Astrocyte (in vitro differentiated cells and primary cell): ENCODE results near the gene CHRNA4. TPM values are rescaled to one million over a fixed set of nuclear protein-coding genes. Genes with fewer than 3 reads are reported as not detected.
"Not testable (repeated sequence)": the region's sequence is repeated elsewhere in the genome, so short reads cannot be mapped to it uniquely, and the experiment has no call there.

ENCODE experiments used
- DNase-seq: peaks from one replicate; pipeline ENCODE4 v3.0.0-alpha.2; 2010; ENCODE audit warnings: low read depth
- FAIRE-seq: peaks from 2 replicates; lab custom pipeline; 2011; peaks lifted over from hg19 to GRCh38; lab: Jason Lieb, UNC
- H2AFZ ChIP-seq: 2 replicates; pipeline ENCODE4 v1.6.0; 2012; ENCODE audit warnings: low read depth, low read length, inconsistent platforms
- H3K27ac ChIP-seq: 2 replicates; pipeline ENCODE4 v1.5.1; 2011; ENCODE audit warnings: low read depth, low read length, inconsistent platforms
- H3K27me3 ChIP-seq: 2 replicates; pipeline ENCODE4 v1.6.0; 2011; ENCODE audit warnings: low read length, inconsistent platforms; ENCODE audit not compliant: insufficient read depth
- H3K36me3 ChIP-seq: 2 replicates; pipeline ENCODE4 v1.5.1; 2011; ENCODE audit warnings: low read length, inconsistent platforms; ENCODE audit not compliant: insufficient read depth
- H3K4me1 ChIP-seq: 2 replicates; pipeline ENCODE4 v1.5.1; 2011; ENCODE audit warnings: low read length, inconsistent platforms; ENCODE audit not compliant: insufficient read depth
- H3K4me2 ChIP-seq: 2 replicates; pipeline ENCODE4 v1.6.0; 2012; ENCODE audit warnings: low read length, inconsistent platforms
- H3K4me3 ChIP-seq: 2 replicates; pipeline ENCODE4 v1.5.1; 2011; ENCODE audit warnings: low read depth, mild to moderate bottlenecking, low read length, inconsistent platforms; ENCODE audit not compliant: insufficient read depth
- H3K79me2 ChIP-seq: 2 replicates; pipeline ENCODE4 v1.6.0; 2012; ENCODE audit warnings: mild to moderate bottlenecking, low read length, inconsistent platforms; ENCODE audit not compliant: insufficient read depth
- H3K9ac ChIP-seq: 2 replicates; pipeline ENCODE4 v1.6.0; 2012; ENCODE audit warnings: mild to moderate bottlenecking, low read length, inconsistent platforms
- H3K9me3 ChIP-seq: 2 replicates; pipeline ENCODE4 v1.5.1; 2012; ENCODE audit warnings: low read depth, mild to moderate bottlenecking, low read length, inconsistent platforms; ENCODE audit not compliant: insufficient read depth
- H4K20me1 ChIP-seq: 2 replicates; pipeline ENCODE4 v1.6.0; 2012; ENCODE audit warnings: low read length, inconsistent platforms; ENCODE audit not compliant: insufficient read depth
- H3K27ac Mint-ChIP-seq: one replicate; pipeline ENCODE4 v1.8.0; 2021; ENCODE audit warnings: mild to moderate bottlenecking, mixed read lengths; ENCODE audit not compliant: unreplicated experiment
- H3K27me3 Mint-ChIP-seq: one replicate; pipeline ENCODE4 v1.8.0; 2021; ENCODE audit warnings: low read depth, mixed read lengths; ENCODE audit not compliant: unreplicated experiment
- H3K36me3 Mint-ChIP-seq: one replicate; pipeline ENCODE4 v1.8.0; 2021; ENCODE audit warnings: low read depth, mixed read lengths; ENCODE audit not compliant: unreplicated experiment
- H3K4me1 Mint-ChIP-seq: one replicate; pipeline ENCODE4 v1.8.0; 2021; ENCODE audit warnings: low read depth, mixed read lengths; ENCODE audit not compliant: unreplicated experiment
- H3K4me3 Mint-ChIP-seq: one replicate; pipeline ENCODE4 v1.8.0; 2021; ENCODE audit warnings: mild to moderate bottlenecking, moderate library complexity, mixed read lengths; ENCODE audit not compliant: unreplicated experiment
- H3K9me3 Mint-ChIP-seq: one replicate; pipeline ENCODE4 v1.8.0; 2021; ENCODE audit warnings: mild to moderate bottlenecking, mixed read lengths; ENCODE audit not compliant: unreplicated experiment
- EZH2 ChIP-seq: IDR thresholded peaks from 2 replicates; pipeline ENCODE4 v1.6.1; 2012; ENCODE audit warnings: mild to moderate bottlenecking, low read length, inconsistent platforms; ENCODE audit not compliant: insufficient read depth
- total RNA-seq: library from RNA; stranded (reverse); gene quantifications from 2 replicates; pipeline ENCODE4 v1.2.1, GENCODE V29; 2021
- TF ChIP-seq, protein P1 (sequence below): IDR thresholded peaks from 2 replicates; pipeline ENCODE4 v1.5.1; 2011; ENCODE audit warnings: low read depth, mild to moderate bottlenecking, inconsistent platforms, low read length, moderate library complexity; ENCODE audit not compliant: insufficient read depth

The CHRNA4 gene
- total RNA-seq, 1 donor from 2014 or later: 1.8 TPM

DNA sequence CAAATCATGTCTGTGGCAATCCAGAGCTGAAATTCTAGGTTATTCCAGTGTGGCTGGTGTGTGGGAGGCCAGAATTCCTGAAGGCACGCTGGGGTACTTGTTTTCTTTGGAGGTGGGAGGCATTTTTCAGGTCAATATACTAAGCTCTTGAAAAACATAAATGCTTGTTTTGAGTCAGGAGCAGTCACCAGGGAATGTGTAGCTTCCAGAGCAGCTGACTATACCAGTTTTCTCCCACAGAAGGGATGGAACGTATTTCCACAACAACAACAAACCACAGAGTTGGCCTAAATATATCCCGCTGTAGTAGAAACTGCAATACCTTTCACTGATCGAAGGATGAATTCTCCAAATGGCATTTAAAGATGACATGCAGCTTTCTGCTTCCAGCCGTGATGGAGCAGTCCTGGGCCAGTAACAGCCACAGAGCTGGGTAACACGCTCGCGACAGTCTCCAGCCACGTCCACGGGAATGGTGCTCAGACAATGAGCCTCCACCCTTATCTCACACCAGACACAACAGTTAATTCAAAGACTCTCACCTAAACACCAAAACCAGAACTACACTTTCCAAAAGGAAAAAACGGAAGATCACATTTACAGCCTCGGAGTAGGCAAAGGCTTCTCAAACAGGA is 23.2 kb downstream of the CHRNA4 start:
- H3K27ac Mint-ChIP-seq: peak overlapping the region; percentile 0
- H3K4me3 Mint-ChIP-seq: no peak overlapping the region
- H3K36me3 Mint-ChIP-seq: peaks cover 7% of the 10 kb centered on the region
- H3K4me1 ChIP-seq: peaks cover 4% of the 10 kb centered on the region
- peaks cover 12% of the 10 kb centered on the region for H3K9me3 Mint-ChIP-seq
- H4K20me1 ChIP-seq: peaks cover 4% of the 10 kb centered on the region
- peak overlapping the region; percentile 39 for H3K4me2 ChIP-seq
- H3K27ac ChIP-seq: no peak overlapping the region
- no peaks in the 10 kb centered on the region for H3K79me2 ChIP-seq
- H3K4me1 Mint-ChIP-seq: peaks cover 17% of the 10 kb centered on the region
- H3K27me3 ChIP-seq: peaks cover 21% of the 10 kb centered on the region
- H2AFZ ChIP-seq: no peak overlapping the region
- peaks cover 32% of the 10 kb centered on the region for H3K27me3 Mint-ChIP-seq
- H3K4me3 ChIP-seq: no peak overlapping the region
- TF ChIP-seq, protein P1, sequence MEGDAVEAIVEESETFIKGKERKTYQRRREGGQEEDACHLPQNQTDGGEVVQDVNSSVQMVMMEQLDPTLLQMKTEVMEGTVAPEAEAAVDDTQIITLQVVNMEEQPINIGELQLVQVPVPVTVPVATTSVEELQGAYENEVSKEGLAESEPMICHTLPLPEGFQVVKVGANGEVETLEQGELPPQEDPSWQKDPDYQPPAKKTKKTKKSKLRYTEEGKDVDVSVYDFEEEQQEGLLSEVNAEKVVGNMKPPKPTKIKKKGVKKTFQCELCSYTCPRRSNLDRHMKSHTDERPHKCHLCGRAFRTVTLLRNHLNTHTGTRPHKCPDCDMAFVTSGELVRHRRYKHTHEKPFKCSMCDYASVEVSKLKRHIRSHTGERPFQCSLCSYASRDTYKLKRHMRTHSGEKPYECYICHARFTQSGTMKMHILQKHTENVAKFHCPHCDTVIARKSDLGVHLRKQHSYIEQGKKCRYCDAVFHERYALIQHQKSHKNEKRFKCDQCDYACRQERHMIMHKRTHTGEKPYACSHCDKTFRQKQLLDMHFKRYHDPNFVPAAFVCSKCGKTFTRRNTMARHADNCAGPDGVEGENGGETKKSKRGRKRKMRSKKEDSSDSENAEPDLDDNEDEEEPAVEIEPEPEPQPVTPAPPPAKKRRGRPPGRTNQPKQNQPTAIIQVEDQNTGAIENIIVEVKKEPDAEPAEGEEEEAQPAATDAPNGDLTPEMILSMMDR: no peak
- no peak for TF ChIP-seq EZH2
- no peak overlapping the region for H3K9ac ChIP-seq
- no peaks in the 10 kb centered on the region for H3K9me3 ChIP-seq
- FAIRE-seq (no peak), DNase-seq (peak; percentile 13)
- no peaks in the 10 kb centered on the region for H3K36me3 ChIP-seq

GRCh38 chr20:63336232-63336752 is 24.9 kb downstream of the CHRNA4 start:
- Histone ChIP-seq H3K9me3 (peaks cover 6% of the 10 kb centered on the region), H3K4me1 (peaks cover 4% of the 10 kb centered on the region), H3K4me2 (no peak overlapping the region), H3K9ac (no peak overlapping the region), H3K27me3 (peaks cover 8% of the 10 kb centered on the region), H4K20me1 (peaks cover 4% of the 10 kb centered on the region), H3K4me3 (no peak overlapping the region), H3K36me3 (no peaks in the 10 kb centered on the region), H3K79me2 (no peaks in the 10 kb centered on the region), H2AFZ (no peak overlapping the region), H3K27ac (no peak overlapping the region)
- FAIRE-seq (no peak), DNase-seq (no peak)
- H3K36me3 Mint-ChIP-seq: peaks cover 7% of the 10 kb centered on the region
- peaks cover 14% of the 10 kb centered on the region for H3K9me3 Mint-ChIP-seq
- no peak overlapping the region for H3K4me3 Mint-ChIP-seq
- no peak overlapping the region for H3K27ac Mint-ChIP-seq
- H3K4me1 Mint-ChIP-seq: peaks cover 17% of the 10 kb centered on the region
- TF ChIP-seq, protein P1: no peak
- TF ChIP-seq EZH2: no peak
- peaks cover 21% of the 10 kb centered on the region for H3K27me3 Mint-ChIP-seq

DNA sequence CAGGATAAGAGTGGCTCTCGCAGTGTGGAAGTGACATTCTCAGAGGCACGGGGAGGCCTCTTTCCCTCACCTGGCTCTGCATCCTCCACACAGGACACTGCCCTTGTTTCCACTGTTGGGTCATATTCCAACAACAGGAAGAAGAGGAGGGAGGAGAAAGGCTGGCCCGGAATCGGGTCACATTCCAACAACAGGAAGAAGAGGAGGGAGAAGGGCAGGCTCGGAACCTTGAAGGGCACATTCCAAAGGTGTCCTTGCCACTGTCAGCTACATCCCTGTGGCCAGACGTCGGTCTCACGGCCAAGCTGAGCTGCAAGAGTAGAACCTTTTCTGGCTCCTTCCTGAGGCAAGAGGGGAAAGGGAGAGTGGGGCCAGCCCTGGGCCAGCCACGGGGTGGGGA is 25.4 kb downstream of the CHRNA4 start:
- peaks cover 4% of the 10 kb centered on the region for H3K4me1 ChIP-seq
- FAIRE-seq: no peak
- H3K36me3 ChIP-seq: no peaks in the 10 kb centered on the region
- H3K4me2 ChIP-seq: no peak overlapping the region
- H3K27me3 Mint-ChIP-seq: peaks cover 15% of the 10 kb centered on the region
- H3K4me3 ChIP-seq: no peak overlapping the region
- peaks cover 4% of the 10 kb centered on the region for H3K27me3 ChIP-seq
- peaks cover 6% of the 10 kb centered on the region for H3K9me3 ChIP-seq
- H3K4me3 Mint-ChIP-seq: no peak overlapping the region
- H3K4me1 Mint-ChIP-seq: peaks cover 17% of the 10 kb centered on the region
- H3K36me3 Mint-ChIP-seq: peaks cover 7% of the 10 kb centered on the region
- H3K27ac Mint-ChIP-seq: no peak overlapping the region
- H3K9ac ChIP-seq: no peak overlapping the region
- TF ChIP-seq, protein P1: no peak
- no peaks in the 10 kb centered on the region for H3K79me2 ChIP-seq
- peaks cover 4% of the 10 kb centered on the region for H4K20me1 ChIP-seq
- H3K27ac ChIP-seq: no peak overlapping the region
- no peak for DNase-seq
- peaks cover 11% of the 10 kb centered on the region for H3K9me3 Mint-ChIP-seq
- no peak overlapping the region for H2AFZ ChIP-seq

- H3K9ac ChIP-seq, H3K9me3 ChIP-seq, H3K4me1 ChIP-seq, H3K36me3 Mint-ChIP-seq, H3K36me3 ChIP-seq, H3K27me3 ChIP-seq, H3K4me3 ChIP-seq, H3K4me2 ChIP-seq, H4K20me1 ChIP-seq, H3K4me3 Mint-ChIP-seq, H2AFZ ChIP-seq, H3K27ac Mint-ChIP-seq, H3K27ac ChIP-seq, H3K79me2 ChIP-seq, DNase-seq, FAIRE-seq: not testable (repeated sequence)
- Mint-ChIP-seq H3K27me3 (peaks cover 14% of the 10 kb centered on the region), H3K4me1 (peaks cover 17% of the 10 kb centered on the region), H3K9me3 (peaks cover 11% of the 10 kb centered on the region)
Observed at GRCh38 chr20:63335060-63335459, 26.1 kb downstream of the CHRNA4 start.
